Neural cell (in vitro differentiated cells): Measurements from ENCODE around the gene CEBPZOS. TPM values are rescaled to one million over a fixed set of nuclear protein-coding genes. Genes with fewer than 3 reads are reported as not detected.

Experiments used
- H2AFZ ChIP-seq: fragments of 200-600, 300-800 bp; sonication (generic), shearing (Covaris generic); 2 replicates; pipeline ENCODE4 v1.6.0; 2014; ENCODE audit warnings: low read depth, mild to moderate bottlenecking, antibody characterized with exemption, low read length, moderate library complexity
- H3F3A ChIP-seq: fragments of 200-600 bp; shearing (Covaris generic); 2 replicates; pipeline ENCODE4 v1.6.1; 2016; ENCODE audit warnings: mild to moderate bottlenecking, moderate library complexity, mixed read lengths, antibody characterized with exemption, low read length; ENCODE audit not compliant: insufficient read depth, poor library complexity, severe bottlenecking
- H3K27ac ChIP-seq: fragments of 200-600, 300-800 bp; sonication (generic), shearing (Covaris generic); 2 replicates; pipeline ENCODE4 v1.5.1; 2014; ENCODE audit warnings: mild to moderate bottlenecking, low read length, moderate library complexity
- H3K27me3 ChIP-seq: fragments of 300-800, 200-600 bp; sonication (generic), shearing (Covaris generic); 2 replicates; pipeline ENCODE4 v1.6.0; 2014; ENCODE audit warnings: mild to moderate bottlenecking, low read depth, low read length, moderate library complexity; ENCODE audit not compliant: insufficient read depth
- H3K36me3 ChIP-seq: fragments of 300-800, 200-600 bp; sonication (generic), shearing (Covaris generic); 2 replicates; pipeline ENCODE4 v1.5.1; 2014; ENCODE audit warnings: mild to moderate bottlenecking, antibody characterized with exemption, low read length, moderate library complexity; ENCODE audit not compliant: insufficient read depth
- H3K4me2 ChIP-seq: fragments of 300-800, 200-600 bp; sonication (generic), shearing (Covaris generic); 2 replicates; pipeline ENCODE4 v1.6.0; 2014; ENCODE audit warnings: mild to moderate bottlenecking, low read length
- H3K4me3 ChIP-seq: fragments of 300-800, 200-600 bp; sonication (generic), shearing (Covaris generic); 2 replicates; pipeline ENCODE4 v1.5.1; 2014; ENCODE audit warnings: mild to moderate bottlenecking, low read length, moderate library complexity
- H3K79me2 ChIP-seq: fragments of 200-600 bp; shearing (Covaris generic); replicated peaks from 2 replicates; pipeline ENCODE4 v1.6.0; 2014; ENCODE audit warnings: mild to moderate bottlenecking, low read length, moderate library complexity; ENCODE audit not compliant: insufficient read depth
- H3K9ac ChIP-seq: fragments of 300-800, 200-600 bp; sonication (generic), shearing (Covaris generic); 2 replicates; pipeline ENCODE4 v1.6.1; 2016; ENCODE audit warnings: mild to moderate bottlenecking, low read length, mixed read lengths
- H3K9me2 ChIP-seq: fragments of 200-600 bp; shearing (Covaris generic); 2 replicates; pipeline ENCODE4 v1.6.1; 2016; ENCODE audit warnings: mild to moderate bottlenecking, low read length, mixed read lengths; ENCODE audit not compliant: insufficient read depth
- H3K9me3 ChIP-seq: fragments of 200-600, 300-800 bp; sonication (generic), shearing (Covaris generic); 2 replicates; pipeline ENCODE4 v1.6.1; 2016; ENCODE audit warnings: mild to moderate bottlenecking, mixed run types, low read length, moderate library complexity, mixed read lengths
- H4K20me1 ChIP-seq: fragments of 200-600 bp; shearing (Covaris generic); 2 replicates; pipeline ENCODE4 v1.6.1; 2016; ENCODE audit warnings: mild to moderate bottlenecking, mixed run types; ENCODE audit not compliant: insufficient read depth
- CTCF ChIP-seq: fragments of 450-650 bp; IDR thresholded peaks from 2 replicates; pipeline ENCODE4 v1.5.1; 2014; ENCODE audit warnings: antibody characterized with exemption, mild to moderate bottlenecking, moderate library complexity; ENCODE audit not compliant: poor library complexity, severe bottlenecking
- EP300 ChIP-seq: fragments of 450-650 bp; conservative IDR thresholded peaks from 2 replicates; pipeline ENCODE4 v1.6.1; 2014; ENCODE audit warnings: antibody characterized with exemption, mild to moderate bottlenecking, moderate library complexity; ENCODE audit not compliant: poor library complexity, severe bottlenecking
- EZH2 ChIP-seq: fragments of 200-600, 300-800 bp; shearing (Covaris generic), sonication (generic); IDR thresholded peaks from 2 replicates; pipeline ENCODE4 v1.6.1; 2014; ENCODE audit warnings: antibody characterized with exemption, low read length, borderline replicate concordance, mild to moderate bottlenecking; ENCODE audit not compliant: insufficient read depth, poor library complexity, severe bottlenecking
- MXI1 ChIP-seq: fragments of 450-650 bp; conservative IDR thresholded peaks from 2 replicates; pipeline ENCODE4 v1.6.1; 2014; ENCODE audit warnings: antibody characterized with exemption, mild to moderate bottlenecking; ENCODE audit not compliant: poor library complexity, severe bottlenecking
- POLR2AphosphoS5 ChIP-seq: IDR thresholded peaks from 2 replicates; pipeline ENCODE4 v1.6.1; 2012
- RAD21 ChIP-seq: fragments of 450-650 bp; conservative IDR thresholded peaks from 2 replicates; pipeline ENCODE4 v1.6.1; 2014; ENCODE audit warnings: antibody characterized with exemption, mild to moderate bottlenecking, moderate library complexity
- REST ChIP-seq: IDR thresholded peaks from 2 replicates; pipeline ENCODE4 v1.6.1; 2012; ENCODE audit warnings: borderline replicate concordance
- SMC3 ChIP-seq: fragments of 450-650 bp; conservative IDR thresholded peaks from 2 replicates; pipeline ENCODE4 v1.6.1; 2014; ENCODE audit warnings: antibody characterized with exemption, mild to moderate bottlenecking, moderate library complexity; ENCODE audit not compliant: poor library complexity
- TAF1 ChIP-seq: IDR thresholded peaks from 2 replicates; pipeline ENCODE4 v1.6.1; 2012; ENCODE audit warnings: low read depth
- polyA plus RNA-seq: library from polyadenylated mRNA; depleted of rRNA; stranded (reverse); fragments of >200 nt; gene quantifications from 2 replicates; pipeline ENCODE4 v1.2.3, GENCODE V29; 2014

CEBPZOS gene
- polyA plus RNA-seq, 1 donor from 2014 or later: 4.9 TPM

GRCh38 chr2:37231241-37232130 lies 35.2 kb downstream of the CEBPZOS start, which contains the start of the genes CEBPZ and NDUFAF7:
CEBPZ (minus strand) TSS chr2:37231596; CDS start chr2:37231567, 29 bp downstream.
NDUFAF7 (plus strand) TSS chr2:37231658; CDS start chr2:37231706, 48 bp downstream.
- Histone ChIP-seq H3K27me3 (no peaks in the 10 kb centered on the region), H3K4me3 (peak within 1 kb of the TSS; percentile 88), H3K36me3 (peaks cover 12% of the 10 kb centered on the region), H3K9ac (peak within 1 kb of the TSS; percentile 92), H3K9me3 (no peaks in the 10 kb centered on the region), H3F3A (no peaks in the 10 kb centered on the region), H3K4me2 (peak within 1 kb of the TSS; percentile 89), H3K79me2 (peaks cover 49% of the 10 kb centered on the region), H2AFZ (peak within 1 kb of the TSS; percentile 77), H3K27ac (peak within 1 kb of the TSS; percentile 93), H4K20me1 (no peaks in the 10 kb centered on the region), H3K9me2 (no peaks in the 10 kb centered on the region)
- TF ChIP-seq REST (peak; percentile 81), SMC3 (peak; percentile 51), EP300 (peak; percentile 49), RAD21 (peak; percentile 47), CTCF (peak; percentile 30), TAF1 (peak; percentile 81), EZH2 (no peak), POLR2AphosphoS5 (peak; percentile 90), MXI1 (peak; percentile 96)

DNA sequence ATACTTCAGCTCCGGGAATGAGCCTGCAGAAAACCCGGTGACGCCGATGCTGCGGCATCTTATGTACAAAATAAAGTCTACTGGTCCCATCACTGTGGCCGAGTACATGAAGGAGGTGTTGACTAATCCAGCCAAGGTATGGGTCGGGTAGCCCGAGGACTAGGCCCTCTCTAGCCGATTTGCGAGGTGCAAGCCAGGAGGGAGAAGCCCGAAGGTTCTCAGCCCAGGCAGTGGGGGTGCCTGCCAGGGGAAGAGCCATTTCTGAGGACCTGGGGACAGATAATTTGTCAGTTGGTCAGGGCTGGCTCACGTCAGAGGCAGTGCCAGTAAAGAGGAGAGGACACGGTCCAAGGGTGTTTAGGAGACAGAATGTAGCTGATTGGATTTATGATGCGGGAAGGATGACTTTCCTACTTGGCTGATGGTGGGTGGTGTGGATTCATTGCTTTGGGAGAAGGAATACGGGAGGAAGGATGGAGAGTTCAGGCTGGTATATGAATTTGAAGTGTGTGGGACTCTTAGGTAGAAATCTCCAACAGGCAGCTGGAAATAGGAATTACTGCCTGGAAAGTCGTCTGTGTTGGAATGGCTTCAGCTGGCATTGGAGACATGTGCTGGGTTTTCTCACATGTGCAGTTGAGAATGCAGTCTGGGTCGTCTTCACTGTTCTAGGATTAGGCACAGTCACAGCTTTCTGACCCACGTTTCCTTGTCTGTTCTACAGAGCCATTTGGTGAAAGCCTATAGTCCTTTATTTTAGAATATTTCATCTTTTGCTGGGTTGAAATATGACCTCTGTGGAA lies 36.0 kb downstream of the CEBPZOS start:
- H3F3A ChIP-seq: no peaks in the 10 kb centered on the region
- H3K9ac ChIP-seq: peak overlapping the region; percentile 92
- H3K36me3 ChIP-seq: peaks cover 12% of the 10 kb centered on the region
- H3K9me2 ChIP-seq: no peaks in the 10 kb centered on the region
- H3K27ac ChIP-seq: peak overlapping the region; percentile 93
- H3K27me3 ChIP-seq: no peaks in the 10 kb centered on the region
- H3K4me3 ChIP-seq: peak overlapping the region; percentile 88
- peak overlapping the region; percentile 77 for H2AFZ ChIP-seq
- H3K4me2 ChIP-seq: peak overlapping the region; percentile 89
- H3K9me3 ChIP-seq: no peaks in the 10 kb centered on the region
- no peaks in the 10 kb centered on the region for H4K20me1 ChIP-seq
- TF ChIP-seq MXI1 (peak; percentile 44), TAF1 (no peak)
- H3K79me2 ChIP-seq: peaks cover 49% of the 10 kb centered on the region
